SK-N-SH (cell line): ENCODE data around the gene ERCC2. TPM values are rescaled to one million over a fixed set of nuclear protein-coding genes. Genes with fewer than 3 reads are reported as not detected.

Source experiments
- CTCF ChIA-PET: fragments of 300-600, 350-600 bp; formaldehyde crosslinking; extraction: SDS; loops from one replicate; lab custom pipeline; 2021; lab: Yijun Ruan, JAX
- POLR2A ChIA-PET: fragments of 350-600 bp; sonication (Branson Sonifier 250); formaldehyde crosslinking; extraction: SDS; loops from one replicate; lab custom pipeline; 2020; ENCODE audit warnings: antibody characterized with exemption, inconsistent platforms; lab: Yijun Ruan, JAX
- DNase-seq: peaks from one replicate; pipeline ENCODE4 v3.0.0; 2012
- H2AFZ ChIP-seq: fragments of 200-600 bp; sonication (generic); 2 replicates; pipeline ENCODE4 v1.8.1; 2016; ENCODE audit warnings: antibody characterized with exemption, mild to moderate bottlenecking, low read depth
- H3F3A ChIP-seq: fragments of 200-600 bp; sonication (generic); replicated peaks from 2 replicates; pipeline ENCODE3; 2016; ENCODE audit warnings: antibody characterized with exemption, mild to moderate bottlenecking; ENCODE audit not compliant: insufficient read depth
- H3K27ac ChIP-seq, 2 experiments: fragments of 200-500 bp in 1 of 2; fragments of 200-600 bp in 1 of 2; sonication (Bioruptor generic) in 1 of 2; sonication (generic), shearing (Covaris generic) in 1 of 2; 2 replicates each; pipeline versions ENCODE4 v1.5.1 to v1.6.1; 2014 to 2016; ENCODE audit warnings: low read depth in 2 of 2, inconsistent platforms in 1 of 2, low read length in 1 of 2, mild to moderate bottlenecking in 1 of 2, mixed read lengths in 1 of 2
- H3K27me3 ChIP-seq: fragments of 200-600 bp; sonication (generic), shearing (Covaris generic); 2 replicates; pipeline ENCODE4 v1.6.1; 2016; ENCODE audit warnings: mixed run types; ENCODE audit not compliant: insufficient read depth
- H3K36me3 ChIP-seq, 2 experiments: fragments of 200-500 bp in 1 of 2; fragments of 200-600 bp in 1 of 2; sonication (Bioruptor generic) in 1 of 2; sonication (generic) in 1 of 2; replicated peaks in 1 of 2; 2 replicates each; pipeline versions ENCODE3 to v1.5.1; 2014 to 2016; ENCODE audit warnings: low read length in 1 of 2, mild to moderate bottlenecking in 1 of 2; ENCODE audit not compliant: insufficient read depth in 2 of 2, control insufficient read depth in 1 of 2
- H3K4me1 ChIP-seq, 2 experiments: fragments of 200-500 bp in 1 of 2; fragments of 200-600 bp in 1 of 2; sonication (Bioruptor generic) in 1 of 2; sonication (generic), shearing (Covaris generic) in 1 of 2; 2 replicates each; pipeline versions ENCODE4 v1.5.1 to v1.6.1; 2014 to 2016; ENCODE audit warnings: low read depth in 1 of 2, low read length in 1 of 2, mixed run types in 1 of 2; ENCODE audit not compliant: insufficient read depth in 2 of 2, control insufficient read depth in 1 of 2
- H3K4me2 ChIP-seq: fragments of 200-600 bp; sonication (generic), shearing (Covaris generic); 2 replicates; pipeline ENCODE4 v1.6.1; 2017; ENCODE audit warnings: mixed run types
- H3K4me3 ChIP-seq, 2 experiments: fragments of 200-500 bp in 1 of 2; fragments of 200-600 bp in 1 of 2; sonication (Bioruptor generic) in 1 of 2; sonication (generic), shearing (Covaris generic) in 1 of 2; 2 replicates each; pipeline versions ENCODE4 v1.5.1 to v1.8.1; 2014 to 2016; ENCODE audit warnings: low read depth in 2 of 2, inconsistent platforms in 1 of 2, low read length in 1 of 2, mild to moderate bottlenecking in 1 of 2, mixed read lengths in 1 of 2, moderate library complexity in 1 of 2
- H3K79me2 ChIP-seq: fragments of 200-600 bp; sonication (generic); 2 replicates; pipeline ENCODE4 v1.8.1; 2017; ENCODE audit warnings: mild to moderate bottlenecking; ENCODE audit not compliant: insufficient read depth
- H3K9ac ChIP-seq: fragments of 200-600 bp; sonication (generic); 2 replicates; pipeline ENCODE4 v1.6.1; 2017; ENCODE audit warnings: mixed run types
- H3K9me2 ChIP-seq: fragments of 200-600 bp; sonication (generic); 2 replicates; pipeline ENCODE4 v1.6.1; 2017; ENCODE audit warnings: mixed run types
- H3K9me3 ChIP-seq: fragments of 200-600 bp; sonication (generic); 2 replicates; pipeline ENCODE4 v1.6.1; 2017; ENCODE audit warnings: mixed run types, mild to moderate bottlenecking, moderate library complexity
- H4K20me1 ChIP-seq: fragments of 200-600 bp; sonication (generic); 2 replicates; pipeline ENCODE4 v1.6.1; 2017; ENCODE audit warnings: mild to moderate bottlenecking, mixed run types; ENCODE audit not compliant: insufficient read depth
- CHD2 ChIP-seq: fragments of 150-350 bp; IDR thresholded peaks from 2 replicates; pipeline ENCODE4 v1.6.1; 2018; ENCODE audit warnings: low read length; ENCODE audit not compliant: partially characterized antibody
- CTCF ChIP-seq: fragments of 200-600 bp; sonication (generic); IDR thresholded peaks from 2 replicates; pipeline ENCODE4 v1.6.1; 2017; ENCODE audit warnings: antibody characterized with exemption, mild to moderate bottlenecking, moderate library complexity
- ELF1 ChIP-seq: IDR thresholded peaks from 2 replicates; pipeline ENCODE4 v1.4.0; 2012
- EZH2phosphoT487 ChIP-seq: fragments of 200-600 bp; sonication (generic); IDR thresholded peaks from 2 replicates; pipeline ENCODE4 v1.6.1; 2017; ENCODE audit warnings: low read depth, mixed run types, mild to moderate bottlenecking, antibody characterized with exemption, moderate library complexity, borderline replicate concordance
- FOSL2 ChIP-seq: IDR thresholded peaks from 2 replicates; pipeline ENCODE4 v1.4.0; 2012; ENCODE audit warnings: low read depth, mild to moderate bottlenecking, moderate library complexity, borderline replicate concordance
- GABPA ChIP-seq: IDR thresholded peaks from 2 replicates; pipeline ENCODE4 v1.4.0; 2012; ENCODE audit warnings: low read depth, mild to moderate bottlenecking
- JUND ChIP-seq: IDR thresholded peaks from 2 replicates; pipeline ENCODE4 v1.4.0; 2012
- NRF1 ChIP-seq: IDR thresholded peaks from 2 replicates; pipeline ENCODE4 v1.6.1; 2012; ENCODE audit warnings: low read depth, mild to moderate bottlenecking, low read length
- RCOR1 ChIP-seq: fragments of 150-350 bp; IDR thresholded peaks from 2 replicates; pipeline ENCODE4 v1.6.1; 2017; ENCODE audit warnings: antibody characterized with exemption, low read length
- RFX5 ChIP-seq: IDR thresholded peaks from 2 replicates; pipeline ENCODE4 v1.6.1; 2012; ENCODE audit warnings: mild to moderate bottlenecking, improper control_type of control experiment, low read length
- RXRA ChIP-seq: IDR thresholded peaks from 2 replicates; pipeline ENCODE4 v1.4.0; 2012; ENCODE audit warnings: low read depth, mild to moderate bottlenecking, borderline replicate concordance
- SIN3A ChIP-seq: IDR thresholded peaks from 2 replicates; pipeline ENCODE4 v1.6.1; 2012; ENCODE audit warnings: low read depth, mild to moderate bottlenecking, low read length, moderate library complexity, borderline replicate concordance
- TAF1 ChIP-seq: IDR thresholded peaks from 2 replicates; pipeline ENCODE4 v1.6.1; 2012; ENCODE audit warnings: low read depth, mild to moderate bottlenecking, low read length, moderate library complexity, borderline replicate concordance
- TCF12 ChIP-seq: IDR thresholded peaks from 2 replicates; pipeline ENCODE4 v1.4.0; 2012
- USF1 ChIP-seq: IDR thresholded peaks from 2 replicates; pipeline ENCODE4 v1.4.0; 2012; ENCODE audit warnings: low read depth, borderline replicate concordance
- YY1 ChIP-seq: IDR thresholded peaks from 2 replicates; pipeline ENCODE4 v1.4.0; 2012; ENCODE audit warnings: low read depth, mild to moderate bottlenecking
- ZBTB33 ChIP-seq: IDR thresholded peaks from 2 replicates; pipeline ENCODE4 v1.4.0; 2012; ENCODE audit warnings: low read depth, borderline replicate concordance
- WGBS: methylation state at CpG from one replicate; pipeline ENCODE4 v1.1.6; 2017; ENCODE audit warnings: low lambda C conversion rate; 5-methylcytosine and 5-hydroxymethylcytosine counted together
- polyA plus RNA-seq, 3 experiments: library from polyadenylated mRNA; depleted of rRNA; stranded (reverse); fragments of >200 nt; gene quantifications; 2 replicates each; pipeline ENCODE4 v1.2.3, GENCODE V29; 2012

ERCC2 gene
- polyA plus RNA-seq, 1 of the 3 experiments (the other 2 are of a cell fraction): 72.8 TPM

- TF ChIP-seq ZBTB33: no peak
- no peak for TF ChIP-seq FOSL2
- no peak for TF ChIP-seq CTCF
- TF ChIP-seq EZH2phosphoT487: no peak
- TF ChIP-seq, all 33 proteins: peak for 0
These were observed 23.9 kb downstream of the ERCC2 start (continued) for GRCh38 chr19:45346449-45346848.

GRCh38 chr19:45345506-45345860, 24.9 kb downstream of the ERCC2 start:
- Histone ChIP-seq H3K27ac (no peak overlapping the region), H3K9me2 (no peaks in the 10 kb centered on the region), H3K9me3 (no peaks in the 10 kb centered on the region), H3K4me2 (no peak overlapping the region), H4K20me1 (no peaks in the 10 kb centered on the region), H3K4me1 (no peaks in the 10 kb centered on the region; a peak in 1 of 4 replicates), H3K4me3 (no peak overlapping the region), H3K9ac (no peak overlapping the region), H3K36me3 (peaks cover 0 to 3% of the 10 kb centered on the region in 2 experiments), H3K79me2 (no peaks in the 10 kb centered on the region), H2AFZ (no peak overlapping the region), H3K27me3 (no peaks in the 10 kb centered on the region; the same call in 1 of the 2 replicates), H3F3A (peaks cover 13% of the 10 kb centered on the region)
- 89% methylated on average over 13 of the region's 15 CpGs for WGBS
- no peak for DNase-seq
- no peak for TF ChIP-seq RFX5
- TF ChIP-seq YY1: no peak
- TF ChIP-seq SIN3A: no peak
- no peak for TF ChIP-seq TCF12
- no peak for TF ChIP-seq ZBTB33
- no peak for TF ChIP-seq TAF1
- no peak for TF ChIP-seq CTCF
- TF ChIP-seq RXRA: no peak
- no peak for TF ChIP-seq GABPA
- no peak for TF ChIP-seq FOSL2
- no peak for TF ChIP-seq USF1
- TF ChIP-seq JUND: no peak
- TF ChIP-seq RCOR1: no peak
- TF ChIP-seq ELF1: no peak
- no peak for TF ChIP-seq CHD2
- no peak for TF ChIP-seq NRF1
- ChIA-PET CTCF (interaction anchor here (0.7 to 1.4 kb wide), 2 partner anchors 52 to 286 kb away, joined by 3 to 5 read pairs; no protein-coding TSS in a partner anchor), POLR2A (no interaction called here)
